Inferior parietal cortex (tissue), 1 donor: ENCODE data around the gene TIMM9.
"Not testable (repeated sequence)": the region's sequence is repeated elsewhere in the genome, so short reads cannot be mapped to it uniquely, and the experiment has no call there.

Source experiments
- DNase-seq: peaks from one replicate; pipeline ENCODE4 v3.0.0-alpha.2; 2016; ENCODE audit errors: extremely low spot score

TIMM9 gene

GRCh38 chr14:58398495-58398894, 28.8 kb downstream of the TIMM9 start:
- DNase-seq, result no peak

- no peak for DNase-seq
These were observed 30.2 kb downstream of the TIMM9 start for GRCh38 chr14:58397156-58397555.

DNA sequence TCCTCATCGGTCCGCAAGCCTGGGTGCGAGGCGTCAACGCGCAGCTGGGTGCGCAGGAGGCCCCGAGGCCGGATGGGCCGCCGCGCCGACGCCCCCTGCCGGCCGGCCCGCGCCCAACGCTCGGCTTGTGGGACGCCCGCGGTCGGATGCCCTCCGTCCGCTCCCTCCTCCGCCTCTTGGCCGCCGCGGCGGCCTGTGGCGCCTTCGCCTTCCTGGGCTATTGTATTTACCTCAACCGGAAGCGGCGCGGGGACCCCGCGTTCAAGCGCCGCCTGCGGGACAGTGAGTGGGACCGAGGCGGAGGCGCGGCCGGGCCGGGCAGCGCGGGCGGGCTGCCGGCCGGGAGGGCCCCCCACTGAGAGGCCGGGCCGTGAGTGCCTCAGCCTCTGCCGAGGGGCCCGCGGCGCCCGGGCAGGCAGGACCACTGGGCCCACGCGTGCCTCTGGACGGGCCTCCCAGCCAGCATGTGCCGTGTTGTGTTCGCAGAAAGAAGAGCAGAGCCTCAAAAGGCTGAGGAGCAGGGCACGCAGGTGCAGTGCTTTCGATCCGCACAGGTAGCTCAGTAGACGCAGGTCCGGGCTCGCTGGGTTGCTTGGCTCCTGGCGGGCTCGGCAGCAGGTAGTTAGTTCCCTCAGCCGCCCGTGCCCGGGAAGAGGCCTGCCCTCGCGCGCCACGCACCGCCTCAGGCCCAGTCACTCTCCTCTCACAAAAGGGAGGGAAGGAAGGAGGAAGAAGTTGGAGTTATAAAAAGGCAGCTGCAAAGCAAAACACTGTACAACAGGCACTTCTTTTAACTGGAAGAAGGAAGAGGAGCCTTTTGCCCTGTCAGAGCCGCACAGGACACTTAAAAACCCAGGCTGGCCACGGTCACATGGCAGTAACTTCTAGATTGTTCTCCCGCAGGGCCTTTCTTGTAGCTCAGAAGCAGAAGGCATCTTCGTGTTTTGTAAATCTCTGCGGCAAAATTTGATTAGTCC, 31.2 kb downstream of the TIMM9 start, which contains the start of gene TOMM20L:
TSS of gene TOMM20L (plus strand) at position 119 of the 977 bp plus-strand sequence. CDS start at position 147, 28 bp downstream.
- DNase-seq, result peak; percentile 34

- DNase-seq, result no peak
These were observed 31.8 kb downstream of the TIMM9 start for GRCh38 chr14:58395562-58395811.

DNA sequence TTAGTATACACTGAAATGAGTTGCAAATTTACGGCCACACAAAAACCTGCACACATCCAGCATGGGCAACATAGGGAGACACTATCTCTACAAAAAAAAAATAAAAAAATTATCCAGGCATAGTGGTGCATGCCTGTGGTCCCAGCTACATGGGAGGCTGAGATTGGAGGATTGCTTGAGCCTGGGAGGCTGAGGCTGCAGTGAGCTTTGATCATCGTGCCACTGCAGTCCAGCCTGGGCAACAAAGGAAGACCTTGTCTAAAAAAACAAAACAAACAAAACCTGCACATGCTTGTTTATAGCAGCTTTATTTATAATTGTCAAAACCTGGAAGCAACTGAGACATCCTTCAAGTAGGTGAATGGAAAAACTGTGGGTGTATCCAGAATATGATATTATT, 36.5 kb downstream of the TIMM9 start:
- DNase-seq, result no peak

GRCh38 chr14:58376791-58377190, 50.5 kb downstream of the TIMM9 start:
- DNase-seq, result no peak

GRCh38 chr14:58368956-58369355, 58.4 kb downstream of the TIMM9 start:
- no peak for DNase-seq

- DNase-seq, result no peak
These were observed 60.0 kb downstream of the TIMM9 start for GRCh38 chr14:58367296-58367695.

GRCh38 chr14:58364316-58364715, 63.0 kb downstream of the TIMM9 start:
- no peak for DNase-seq

DNA sequence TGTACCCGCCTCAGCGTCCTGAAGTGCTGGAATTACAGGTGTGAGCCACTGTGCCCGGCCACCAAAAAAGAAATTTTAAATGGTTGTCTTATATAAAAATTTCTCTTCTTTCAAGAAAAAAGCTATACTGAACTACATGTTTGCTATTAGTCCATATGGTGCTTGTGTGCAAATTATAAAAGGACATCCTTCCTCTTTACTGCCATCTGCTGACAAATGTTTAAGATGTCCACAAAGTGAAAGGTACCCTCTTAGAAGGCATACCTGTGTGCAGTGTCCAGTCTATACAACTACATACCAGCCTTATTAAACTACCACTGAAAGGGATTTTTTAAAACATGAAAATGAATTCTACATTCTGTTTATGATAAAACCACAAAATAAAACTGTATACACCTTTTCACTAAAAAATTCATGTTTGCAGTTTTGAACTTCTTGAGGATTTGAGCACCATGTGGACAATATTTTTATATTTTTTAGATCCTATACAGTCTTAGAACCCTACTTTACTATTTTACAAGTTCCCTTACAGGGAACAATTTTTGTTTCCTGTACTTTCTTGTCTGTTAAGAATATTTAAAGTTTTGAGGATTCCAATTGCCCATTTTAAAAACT, 64.4 kb downstream of the TIMM9 start:
- peak; percentile 34 for DNase-seq

- not testable (repeated sequence) for DNase-seq
These were observed 65.1 kb downstream of the TIMM9 start for GRCh38 chr14:58362272-58362671.
